ELR (cell line): Measurements from ENCODE around the gene SMAD6.

Experiments used
- DNase-seq: peaks from one replicate; pipeline ENCODE4 v3.0.0-alpha.2; 2015; ENCODE audit warnings: low read depth

The SMAD6 gene

GRCh38 chr15:66775127-66776105 is 73.4 kb downstream of the SMAD6 start:
- DNase-seq = no peak

- DNase-seq = no peak
Measured at GRCh38 chr15:66777054-66777453, 75.0 kb downstream of the SMAD6 start.

- peak; percentile 60 for DNase-seq
Measured at GRCh38 chr15:66777596-66778313, 75.7 kb downstream of the SMAD6 start.

- DNase-seq = no peak
Measured at GRCh38 chr15:66778314-66778665, 76.3 kb downstream of the SMAD6 start.

- DNase-seq = no peak
Measured at GRCh38 chr15:66778716-66779115, 76.7 kb downstream of the SMAD6 start.

GRCh38 chr15:66779331-66780009 is 77.4 kb downstream of the SMAD6 start:
- peak; percentile 27 for DNase-seq

- peak; percentile 94 for DNase-seq
Measured at GRCh38 chr15:66780172-66780972, 78.3 kb downstream of the SMAD6 start.

- no peak for DNase-seq
Measured at GRCh38 chr15:66780973-66781718, 79.1 kb downstream of the SMAD6 start.

GRCh38 chr15:66782785-66783184 is 80.7 kb downstream of the SMAD6 start:
- DNase-seq = no peak

GRCh38 chr15:66783314-66783713 is 81.3 kb downstream of the SMAD6 start:
- DNase-seq = no peak

GRCh38 chr15:66783725-66784124 is 81.7 kb downstream of the SMAD6 start:
- no peak for DNase-seq

- no peak for DNase-seq
Measured at GRCh38 chr15:66784174-66784573, 82.1 kb downstream of the SMAD6 start.

GRCh38 chr15:66785637-66786036 is 83.6 kb downstream of the SMAD6 start:
- peak; percentile 66 for DNase-seq

- no peak for DNase-seq
Measured at GRCh38 chr15:66786222-66786621, 84.2 kb downstream of the SMAD6 start.

- no peak for DNase-seq
Measured at GRCh38 chr15:66786708-66787488, 84.9 kb downstream of the SMAD6 start.

GRCh38 chr15:66787489-66787871 is 85.4 kb downstream of the SMAD6 start:
- DNase-seq = no peak

- DNase-seq = no peak
Measured at GRCh38 chr15:66788024-66788423, 86.0 kb downstream of the SMAD6 start.

- peak; percentile 66 for DNase-seq
Measured at GRCh38 chr15:66789029-66790025, 87.3 kb downstream of the SMAD6 start.

- no peak for DNase-seq
Measured at GRCh38 chr15:66795851-66796250, 93.8 kb downstream of the SMAD6 start.
